ENCODE measurements around the gene ZNF675. TPM values are rescaled to one million over a fixed set of nuclear protein-coding genes. Genes with fewer than 3 reads are reported as not detected.

Gene ZNF675
- total RNA-seq, 1 donor from 2014 or later, result 3.7 TPM

Other genes with a start within 250 kb of the ZNF675 start
- 0.30 TPM for gene ZNF681, start 71.7 kb upstream of the ZNF675 start, total RNA-seq
- gene ZNF726, start 227.7 kb upstream of the ZNF675 start, total RNA-seq, result 0.32 TPM

Data from Right ventricle myocardium superior (tissue), 1 donor.